ENCODE results near the gene TM9SF1.

Gene TM9SF1

GRCh38 chr14:24146453-24146977 lies 48.7 kb downstream of the TM9SF1 start, which contains the start of gene PSME2:
TSS of gene PSME2 (minus strand) at chr14:24146610. CDS start at chr14:24146581, 29 bp downstream.
- POLR2A ChIA-PET, result interaction anchor here (0.7 to 3.2 kb wide), 10 partner anchors 9 to 51 kb away, joined by 3 to 20 read pairs (median 6); partner anchors contain the start of genes DCAF11, IRF9, NRL and PSME1
- TF ChIP-seq, protein P1, sequence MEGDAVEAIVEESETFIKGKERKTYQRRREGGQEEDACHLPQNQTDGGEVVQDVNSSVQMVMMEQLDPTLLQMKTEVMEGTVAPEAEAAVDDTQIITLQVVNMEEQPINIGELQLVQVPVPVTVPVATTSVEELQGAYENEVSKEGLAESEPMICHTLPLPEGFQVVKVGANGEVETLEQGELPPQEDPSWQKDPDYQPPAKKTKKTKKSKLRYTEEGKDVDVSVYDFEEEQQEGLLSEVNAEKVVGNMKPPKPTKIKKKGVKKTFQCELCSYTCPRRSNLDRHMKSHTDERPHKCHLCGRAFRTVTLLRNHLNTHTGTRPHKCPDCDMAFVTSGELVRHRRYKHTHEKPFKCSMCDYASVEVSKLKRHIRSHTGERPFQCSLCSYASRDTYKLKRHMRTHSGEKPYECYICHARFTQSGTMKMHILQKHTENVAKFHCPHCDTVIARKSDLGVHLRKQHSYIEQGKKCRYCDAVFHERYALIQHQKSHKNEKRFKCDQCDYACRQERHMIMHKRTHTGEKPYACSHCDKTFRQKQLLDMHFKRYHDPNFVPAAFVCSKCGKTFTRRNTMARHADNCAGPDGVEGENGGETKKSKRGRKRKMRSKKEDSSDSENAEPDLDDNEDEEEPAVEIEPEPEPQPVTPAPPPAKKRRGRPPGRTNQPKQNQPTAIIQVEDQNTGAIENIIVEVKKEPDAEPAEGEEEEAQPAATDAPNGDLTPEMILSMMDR (IDR thresholded peaks at IDR 0.05; ENCODE audit: control extremely low read depth, extremely low read depth, low read depth, missing control alignments), result no peak
- peak; percentile 97 for DNase-seq (ENCODE audit: extremely low spot score)
- CTCF ChIA-PET, result interaction anchor here (0.8 to 12.0 kb wide), 12 partner anchors 8 to 285 kb away, joined by 3 to 154 read pairs (median 6); partner anchors contain the start of genes CIDEB, DCAF11, IRF9 and NRL

DNA sequence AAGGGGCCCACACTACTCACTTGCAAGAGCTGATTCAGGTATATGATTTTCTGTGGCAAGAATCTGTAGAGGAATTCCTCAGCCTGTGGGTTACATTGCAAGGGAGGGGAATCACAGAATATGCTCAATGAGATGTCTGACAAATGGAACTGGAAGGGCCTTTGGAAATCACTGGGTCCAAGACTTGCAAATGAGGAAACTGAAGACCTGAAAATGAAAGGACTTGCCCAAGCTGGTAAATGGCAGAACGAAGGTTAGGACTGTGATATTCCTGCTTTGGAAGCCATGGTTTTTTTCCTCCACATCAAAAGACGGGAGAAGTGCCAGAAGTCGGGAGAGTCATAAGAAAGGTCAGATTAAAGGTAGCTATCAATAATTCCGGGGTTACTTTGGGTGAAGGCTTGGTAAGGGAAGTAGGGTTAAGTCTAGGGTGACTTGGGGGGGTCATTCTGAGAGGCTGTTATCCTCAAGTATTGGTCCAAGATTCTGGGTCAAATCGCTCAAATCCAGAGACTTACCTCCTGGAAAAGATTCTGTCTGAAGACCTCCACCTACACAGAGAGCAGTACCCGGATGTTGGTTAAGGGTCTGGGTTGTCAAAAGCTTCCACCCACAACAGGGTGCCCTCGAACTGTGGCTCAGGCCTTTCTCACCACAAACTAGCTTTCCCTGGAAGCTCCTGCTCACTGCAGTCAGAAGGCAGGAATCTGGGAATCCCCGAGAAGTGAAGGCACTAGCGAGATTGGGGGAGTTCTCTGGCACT lies 49.4 kb downstream of the TM9SF1 start:
- ChIA-PET CTCF (interaction anchor here (1.2 to 12.0 kb wide), 8 partner anchors 9 to 286 kb away, joined by 3 to 154 read pairs (median 12); partner anchors contain the start of genes DCAF11, IRF9, NRL and PSME1), POLR2A (interaction anchor here (1.4 to 3.2 kb wide), 5 partner anchors 10 to 51 kb away, joined by 6 to 20 read pairs (median 12); partner anchors contain the start of genes DCAF11, IRF9, NRL and PSME1)
- no peak for DNase-seq (ENCODE audit: extremely low spot score)
- TF ChIP-seq, protein P1 (IDR thresholded peaks at IDR 0.05; ENCODE audit: control extremely low read depth, extremely low read depth, low read depth, missing control alignments), result no peak

DNA sequence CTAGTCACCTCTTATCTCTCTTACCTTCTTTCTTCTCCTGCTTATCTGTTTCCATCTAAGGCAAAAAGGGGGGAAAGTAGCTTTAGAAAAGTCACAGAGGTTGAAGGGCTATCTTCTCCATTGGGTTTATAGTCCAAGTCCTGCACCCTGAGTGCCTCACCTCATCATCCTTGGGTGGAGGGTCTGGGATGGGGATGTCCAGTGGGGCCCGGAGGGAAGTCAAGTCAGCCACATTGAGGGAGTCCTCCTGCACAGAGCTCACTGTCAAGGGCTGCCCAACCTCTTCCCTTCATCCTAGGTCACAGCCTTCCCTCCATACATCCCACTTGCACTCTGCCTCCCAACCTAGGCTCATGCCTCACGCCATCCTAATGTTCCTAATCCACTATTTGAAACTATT lies 50.0 kb downstream of the TM9SF1 start:
- DNase-seq (ENCODE audit: extremely low spot score), result no peak
- TF ChIP-seq, protein P1 (IDR thresholded peaks at IDR 0.05; ENCODE audit: control extremely low read depth, extremely low read depth, low read depth, missing control alignments), result no peak
- ChIA-PET POLR2A (interaction anchor here (2.1 to 3.2 kb wide), 2 partner anchors 9 to 31 kb away, joined by 14 to 20 read pairs; partner anchors contain the start of genes DCAF11, NRL and PSME1), CTCF (interaction anchor here (1.5 to 12.0 kb wide), 6 partner anchors 9 to 87 kb away, joined by 3 to 154 read pairs (median 20); partner anchors contain the start of genes DCAF11, IRF9, NRL and PSME1)

GRCh38 chr14:24144451-24144850 lies 50.8 kb downstream of the TM9SF1 start:
- TF ChIP-seq, protein P1 (IDR thresholded peaks at IDR 0.05; ENCODE audit: control extremely low read depth, extremely low read depth, low read depth, missing control alignments), result no peak
- no peak for DNase-seq (ENCODE audit: extremely low spot score)
- ChIA-PET POLR2A (interaction anchor here (1.1 kb wide), 1 partner anchor 9 kb away, joined by 5 read pairs; the partner anchor contains the start of gene PSME1), CTCF (interaction anchor here (1.5 to 12.0 kb wide), 3 partner anchors 18 to 36 kb away, joined by 5 to 154 read pairs (median 7); partner anchors contain the start of genes DCAF11, IRF9 and NRL)

DNA sequence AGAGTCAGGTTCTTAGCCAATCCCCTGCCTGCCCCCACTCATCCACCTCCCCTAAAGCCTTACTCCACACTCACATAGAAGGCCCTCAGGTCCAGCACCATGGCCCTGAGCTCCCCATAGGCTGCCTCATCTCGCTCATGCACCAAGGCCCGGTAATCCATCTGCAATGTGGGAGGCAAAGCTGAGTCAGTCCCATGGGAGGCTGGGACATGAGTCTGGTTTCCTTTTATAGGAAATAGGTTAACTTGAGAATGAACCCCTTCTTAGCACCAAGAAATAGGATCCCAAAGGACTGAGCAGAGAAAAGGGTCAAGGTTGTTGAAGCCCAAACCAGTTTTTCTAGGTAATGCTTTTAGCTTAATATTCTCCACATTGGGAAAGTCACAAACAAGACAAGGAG lies 51.7 kb downstream of the TM9SF1 start:
- DNase-seq (ENCODE audit: extremely low spot score), result no peak
- CTCF ChIA-PET, result interaction anchor here (0.9 to 12.0 kb wide), 8 partner anchors 10 to 36 kb away, joined by 3 to 154 read pairs (median 3); partner anchors contain the start of genes DCAF11, IRF9 and NRL
- TF ChIP-seq, protein P1 (IDR thresholded peaks at IDR 0.05; ENCODE audit: control extremely low read depth, extremely low read depth, low read depth, missing control alignments), result no peak
- POLR2A ChIA-PET, result interaction anchor here (1.1 kb wide), 1 partner anchor 8 kb away, joined by 5 read pairs; the partner anchor contains the start of gene PSME1
